Activated CD8-positive, alpha-beta T cell treated with anti-CD3 and anti-CD28 coated beads, Interleukin-2, amount 10 ng/mL, durations not matched to agents 7 days and 5 days (primary cell): ENCODE measurements around the gene NNMT. TPM values are rescaled to one million over a fixed set of nuclear protein-coding genes. Genes with fewer than 3 reads are reported as not detected.
"Not testable (repeated sequence)": the region's sequence is repeated elsewhere in the genome, so short reads cannot be mapped to it uniquely, and the experiment has no call there.

Source experiments
- ATAC-seq: fragments of 150-1000 bp; cut with Tn5 transposase; one replicate; pipeline ENCODE4 v1.10.0; 2021; ENCODE audit warnings: moderate library complexity
- CTCF ChIA-PET: fragments of 350-600 bp; sonication (Branson Sonifier 250); formaldehyde crosslinking; loops from one replicate; lab custom pipeline; 2021; ENCODE audit warnings: antibody characterized with exemption; lab: Charles Lee
- POLR2A ChIA-PET: fragments of 350-600 bp; sonication (Branson Sonifier 250); formaldehyde crosslinking; loops from one replicate; lab custom pipeline; 2021; ENCODE audit warnings: antibody characterized with exemption; lab: Charles Lee
- DNase-seq: peaks from one replicate; pipeline ENCODE4 v3.0.0-alpha.2; 2020
- H3K27ac Mint-ChIP-seq: one replicate; pipeline ENCODE4 v1.8.0; 2021; ENCODE audit warnings: mild to moderate bottlenecking, mixed read lengths
- H3K27me3 Mint-ChIP-seq: one replicate; pipeline ENCODE4 v1.8.0; 2021; ENCODE audit warnings: low read depth, mixed read lengths
- H3K36me3 Mint-ChIP-seq: one replicate; pipeline ENCODE4 v1.8.0; 2021; ENCODE audit warnings: low read depth, mixed read lengths
- H3K4me1 Mint-ChIP-seq: one replicate; pipeline ENCODE4 v1.8.0; 2021; ENCODE audit warnings: low read depth, mixed read lengths
- H3K4me3 Mint-ChIP-seq: one replicate; pipeline ENCODE4 v1.8.0; 2021; ENCODE audit warnings: mild to moderate bottlenecking, mixed read lengths
- H3K9me3 Mint-ChIP-seq: one replicate; pipeline ENCODE4 v1.8.0; 2022; ENCODE audit warnings: mixed read lengths; ENCODE audit not compliant: insufficient read depth
- total RNA-seq, 2 experiments: library from RNA; stranded (reverse); gene quantifications; one replicate each; pipeline ENCODE4 v1.2.3, GENCODE V29; 2021

Gene NNMT
- total RNA-seq, 2 experiments from 2014 or later: not detected

DNA sequence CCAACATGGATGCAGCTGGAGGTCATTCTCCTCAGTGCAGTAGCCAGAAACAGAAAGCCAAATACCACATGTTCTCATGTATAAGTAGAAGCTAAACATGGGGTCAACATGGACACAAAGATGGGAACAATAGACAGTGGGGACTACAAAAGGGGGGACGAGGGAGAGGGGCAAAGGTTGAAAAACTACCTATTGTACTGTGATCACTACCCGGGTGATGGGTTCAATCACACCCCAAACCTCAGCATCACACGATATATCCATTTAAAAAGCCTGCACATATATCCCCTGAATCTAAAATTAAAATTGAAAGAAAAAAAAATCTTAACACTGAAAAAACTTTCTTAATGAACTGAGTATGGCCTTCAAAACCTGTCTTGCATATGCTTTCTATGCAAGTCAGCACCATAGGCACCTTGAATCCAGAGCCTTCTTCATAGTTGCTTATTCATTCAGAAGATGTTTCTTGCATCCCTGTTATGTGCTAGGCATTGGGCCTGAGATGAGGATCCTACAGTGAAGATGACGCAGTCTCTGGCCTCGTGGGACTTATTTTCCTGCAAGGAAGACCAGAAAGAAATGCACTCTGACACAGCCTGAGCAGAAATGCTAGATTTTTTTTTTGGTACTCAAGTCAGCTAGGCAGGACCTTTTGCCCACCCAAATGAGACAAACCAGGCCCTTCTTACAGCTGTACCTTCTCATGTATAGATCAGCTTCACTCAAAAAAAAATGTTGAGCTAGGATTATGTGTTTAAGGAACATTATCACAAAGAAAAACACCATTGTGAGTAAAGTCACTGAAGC, 21.0 kb downstream of the NNMT start:
- no peak overlapping the region for H3K4me3 Mint-ChIP-seq
- H3K27me3 Mint-ChIP-seq: no peaks in the 10 kb centered on the region
- ChIA-PET CTCF (interaction anchor here (1.4 kb wide), 1 partner anchor 24 kb away, joined by 4 read pairs; no protein-coding TSS in a partner anchor), POLR2A (no interaction called here)
- H3K4me1 Mint-ChIP-seq: peaks cover 23% of the 10 kb centered on the region
- no peaks in the 10 kb centered on the region for H3K36me3 Mint-ChIP-seq
- H3K9me3 Mint-ChIP-seq: no peaks in the 10 kb centered on the region
- ATAC-seq (no peak), DNase-seq (no peak)
- no peak overlapping the region for H3K27ac Mint-ChIP-seq

GRCh38 chr11:114317787-114318137, 21.6 kb downstream of the NNMT start:
- POLR2A ChIA-PET: no interaction called here
- ATAC-seq (no peak), DNase-seq (no peak)
- Mint-ChIP-seq H3K27ac (no peak overlapping the region), H3K4me1 (peaks cover 23% of the 10 kb centered on the region), H3K36me3 (no peaks in the 10 kb centered on the region), H3K9me3 (no peaks in the 10 kb centered on the region), H3K27me3 (no peaks in the 10 kb centered on the region), H3K4me3 (no peak overlapping the region)
- CTCF ChIA-PET: no interaction called here

DNA sequence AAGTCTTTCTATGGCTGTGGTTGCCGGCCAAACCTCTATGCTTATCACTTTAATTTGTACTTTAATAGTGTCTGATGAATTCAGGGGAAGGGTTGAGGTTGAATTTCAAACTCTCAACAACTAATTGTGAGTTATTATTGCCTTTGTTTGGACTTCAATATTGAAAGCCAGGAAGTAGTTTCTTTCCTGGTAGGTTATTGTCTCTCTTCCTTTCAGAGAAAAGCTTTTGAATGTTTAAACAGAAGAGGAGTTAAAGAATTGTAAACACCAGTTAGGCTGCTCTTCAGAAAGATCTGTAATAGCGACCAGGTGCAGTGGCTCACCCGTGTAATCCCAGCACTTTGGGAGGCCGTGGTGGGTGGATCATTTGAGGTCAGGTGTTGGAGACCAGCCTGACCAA, 22.2 kb downstream of the NNMT start:
- ATAC-seq: no peak
- Mint-ChIP-seq H3K4me3 (no peak overlapping the region), H3K4me1 (peaks cover 23% of the 10 kb centered on the region), H3K9me3 (no peaks in the 10 kb centered on the region), H3K36me3 (no peaks in the 10 kb centered on the region), H3K27ac (no peak overlapping the region), H3K27me3 (no peaks in the 10 kb centered on the region)
- POLR2A ChIA-PET: no interaction called here
- CTCF ChIA-PET: no interaction called here
- no peak for DNase-seq

- no peak overlapping the region for H3K4me3 Mint-ChIP-seq
- H3K36me3 Mint-ChIP-seq: no peaks in the 10 kb centered on the region
- peaks cover 23% of the 10 kb centered on the region for H3K4me1 Mint-ChIP-seq
- no peak overlapping the region for H3K27ac Mint-ChIP-seq
- ChIA-PET CTCF (no interaction called here), POLR2A (no interaction called here)
- DNase-seq (no peak), ATAC-seq (no peak)
- no peaks in the 10 kb centered on the region for H3K9me3 Mint-ChIP-seq
- no peaks in the 10 kb centered on the region for H3K27me3 Mint-ChIP-seq
These were observed 23.6 kb downstream of the NNMT start for GRCh38 chr11:114319716-114320328.

- no peak for ATAC-seq
- CTCF ChIA-PET: no interaction called here
- H3K27ac Mint-ChIP-seq: no peak overlapping the region
- POLR2A ChIA-PET: no interaction called here
- no peaks in the 10 kb centered on the region for H3K36me3 Mint-ChIP-seq
- peaks cover 12% of the 10 kb centered on the region for H3K4me1 Mint-ChIP-seq
- no peak overlapping the region for H3K4me3 Mint-ChIP-seq
- no peaks in the 10 kb centered on the region for H3K9me3 Mint-ChIP-seq
- no peaks in the 10 kb centered on the region for H3K27me3 Mint-ChIP-seq
- no peak for DNase-seq
These were observed 25.5 kb downstream of the NNMT start for GRCh38 chr11:114321621-114322257.

DNA sequence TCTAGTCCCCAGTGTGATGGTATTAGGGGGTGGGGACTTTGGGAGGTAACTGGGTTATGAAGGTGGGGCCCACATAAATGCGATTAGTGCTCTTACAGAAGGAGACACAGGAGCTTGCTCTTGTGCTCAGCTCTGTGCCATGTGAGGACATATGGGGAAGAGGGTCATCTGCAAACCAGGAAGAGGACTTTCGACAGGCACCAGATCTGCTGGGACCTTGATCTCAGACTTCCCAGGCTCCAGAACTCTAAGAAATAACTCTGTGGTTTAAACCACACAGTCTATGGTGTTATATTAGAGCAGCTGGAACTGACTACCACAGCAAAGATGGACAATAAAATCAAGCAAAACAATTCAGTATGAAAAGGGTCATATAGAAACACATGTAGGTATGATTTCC, 26.7 kb downstream of the NNMT start:
- H3K4me3 Mint-ChIP-seq: no peak overlapping the region
- H3K27me3 Mint-ChIP-seq: no peaks in the 10 kb centered on the region
- peaks cover 13% of the 10 kb centered on the region for H3K4me1 Mint-ChIP-seq
- no peaks in the 10 kb centered on the region for H3K9me3 Mint-ChIP-seq
- ChIA-PET POLR2A (no interaction called here), CTCF (interaction anchor here (1.4 kb wide), 1 partner anchor 18 kb away, joined by 3 read pairs; no protein-coding TSS in a partner anchor)
- DNase-seq: no peak
- no peak overlapping the region for H3K27ac Mint-ChIP-seq
- H3K36me3 Mint-ChIP-seq: no peaks in the 10 kb centered on the region
- no peak for ATAC-seq

DNA sequence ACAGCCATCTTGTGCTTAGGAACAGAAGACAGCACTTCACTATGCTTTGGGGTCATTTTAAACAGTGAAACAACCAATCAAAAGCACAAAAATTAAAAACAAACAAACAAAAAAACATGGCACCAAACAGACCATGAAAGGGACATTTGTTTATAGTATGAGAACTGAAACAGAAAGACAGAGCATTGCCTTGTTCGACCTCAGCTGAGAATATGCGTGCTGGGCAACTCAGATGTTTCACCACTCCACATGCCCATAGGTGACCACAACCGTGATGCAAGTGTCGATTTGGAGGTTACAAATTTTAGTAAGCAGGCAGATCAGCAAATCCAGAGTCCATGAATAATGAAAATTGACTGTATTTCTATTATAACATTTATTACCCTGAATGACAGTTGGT, 30.0 kb downstream of the NNMT start:
- no peak overlapping the region for H3K27ac Mint-ChIP-seq
- peaks cover 3% of the 10 kb centered on the region for H3K27me3 Mint-ChIP-seq
- no peak overlapping the region for H3K4me3 Mint-ChIP-seq
- H3K9me3 Mint-ChIP-seq: peaks cover 7% of the 10 kb centered on the region
- CTCF ChIA-PET: no interaction called here
- H3K36me3 Mint-ChIP-seq: no peaks in the 10 kb centered on the region
- DNase-seq: no peak
- POLR2A ChIA-PET: no interaction called here
- ATAC-seq: no peak
- H3K4me1 Mint-ChIP-seq: peaks cover 2% of the 10 kb centered on the region

GRCh38 chr11:114326776-114327175, 30.6 kb downstream of the NNMT start:
- Mint-ChIP-seq H3K36me3 (no peaks in the 10 kb centered on the region), H3K27ac (no peak overlapping the region), H3K4me3 (no peak overlapping the region), H3K9me3 (peaks cover 7% of the 10 kb centered on the region), H3K27me3 (peaks cover 3% of the 10 kb centered on the region), H3K4me1 (peaks cover 2% of the 10 kb centered on the region)
- ChIA-PET POLR2A (no interaction called here), CTCF (no interaction called here)
- no peak for DNase-seq
- ATAC-seq: no peak

- no peak overlapping the region for H3K27ac Mint-ChIP-seq
- ChIA-PET POLR2A (no interaction called here), CTCF (interaction anchor here (2.1 kb wide), 1 partner anchor 10 kb away, joined by 5 read pairs; no protein-coding TSS in a partner anchor)
- no peak overlapping the region for H3K4me3 Mint-ChIP-seq
- no peaks in the 10 kb centered on the region for H3K36me3 Mint-ChIP-seq
- ATAC-seq: no peak
- peaks cover 16% of the 10 kb centered on the region for H3K27me3 Mint-ChIP-seq
- H3K4me1 Mint-ChIP-seq: peaks cover 2% of the 10 kb centered on the region
- peaks cover 7% of the 10 kb centered on the region for H3K9me3 Mint-ChIP-seq
- no peak for DNase-seq
These were observed 34.2 kb downstream of the NNMT start for GRCh38 chr11:114330373-114330772.

GRCh38 chr11:114340311-114341131, 44.3 kb downstream of the NNMT start:
- no peaks in the 10 kb centered on the region for H3K9me3 Mint-ChIP-seq
- CTCF ChIA-PET: interaction anchor here (0.8 to 1.8 kb wide), 18 partner anchors 11 to 398 kb away, joined by 3 to 12 read pairs (median 4); partner anchors contain the start of gene REXO2
- POLR2A ChIA-PET: interaction anchor here (1.6 kb wide), 1 partner anchor 60 kb away, joined by 5 read pairs; the partner anchor contains the start of genes C11orf71 and RBM7
- DNase-seq: peak; percentile 53
- H3K36me3 Mint-ChIP-seq: no peaks in the 10 kb centered on the region
- no peak overlapping the region for H3K27ac Mint-ChIP-seq
- peaks cover 8% of the 10 kb centered on the region for H3K4me1 Mint-ChIP-seq
- H3K4me3 Mint-ChIP-seq: peak overlapping the region; percentile 16
- peaks cover 20% of the 10 kb centered on the region for H3K27me3 Mint-ChIP-seq
- peak; percentile 79 for ATAC-seq

- CTCF ChIA-PET: interaction anchor here (0.9 to 1.8 kb wide), 2 partner anchors 10 to 14 kb away, joined by 3 to 8 read pairs; no protein-coding TSS in a partner anchor
- DNase-seq, H3K4me1 Mint-ChIP-seq, ATAC-seq, H3K9me3 Mint-ChIP-seq, H3K27ac Mint-ChIP-seq, H3K36me3 Mint-ChIP-seq, H3K4me3 Mint-ChIP-seq, POLR2A ChIA-PET: not testable (repeated sequence)
- H3K27me3 Mint-ChIP-seq: peaks cover 14% of the 10 kb centered on the region
These were observed 45.5 kb downstream of the NNMT start for GRCh38 chr11:114341667-114342066.
